A673 (cell line): Measurements from ENCODE around the gene LRRTM2.
"Not testable (repeated sequence)": the region's sequence is repeated elsewhere in the genome, so short reads cannot be mapped to it uniquely, and the experiment has no call there.

ENCODE experiments used
- CTCF ChIP-seq: fragments of 300-800, 200-600 bp; sonication (generic); conservative IDR thresholded peaks from 2 replicates; pipeline ENCODE4 v1.5.1; 2017; ENCODE audit warnings: low read depth, mild to moderate bottlenecking, antibody characterized with exemption, low read length, moderate library complexity, mixed read lengths
- EZH2 ChIP-seq: fragments of 200-600 bp; sonication (generic); IDR thresholded peaks from 2 replicates; pipeline ENCODE4 v1.6.1; 2017; ENCODE audit warnings: borderline replicate concordance, low read depth, mild to moderate bottlenecking, mixed read lengths, antibody characterized with exemption, low read length; ENCODE audit not compliant: poor library complexity, severe bottlenecking

GRCh38 chr5:138834853-138835252 is 40.3 kb downstream of the LRRTM2 start:
- TF ChIP-seq CTCF, EZH2: not testable (repeated sequence)
